ENCODE results near the gene ZNHIT6.
"Not testable (repeated sequence)": the region's sequence is repeated elsewhere in the genome, so short reads cannot be mapped to it uniquely, and the experiment has no call there.

ZNHIT6 gene

GRCh38 chr1:85672031-85672660, 36.1 kb downstream of the ZNHIT6 start:
- no peak for DNase-seq (ENCODE audit: low read depth, low spot score)

DNA sequence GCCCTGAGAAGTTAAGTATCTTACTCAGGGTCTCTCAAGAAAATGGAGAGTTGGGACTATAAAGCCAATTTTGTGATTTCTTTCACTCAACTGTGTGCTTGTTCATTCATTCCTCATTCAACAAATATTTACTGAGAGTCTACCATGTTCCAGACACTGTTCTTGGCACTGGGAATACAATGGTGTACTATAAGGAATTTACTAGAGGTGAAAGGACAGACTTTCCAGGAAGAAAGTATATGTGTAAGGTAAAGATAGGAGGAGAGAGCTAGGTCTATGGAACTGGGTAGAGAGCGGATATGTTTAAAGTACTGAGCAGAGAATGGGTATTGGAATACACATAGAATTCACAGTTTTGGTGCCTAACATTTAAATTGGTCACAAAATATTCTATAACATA, 42.3 kb downstream of the ZNHIT6 start:
- no peak for DNase-seq (ENCODE audit: low read depth, low spot score)

DNA sequence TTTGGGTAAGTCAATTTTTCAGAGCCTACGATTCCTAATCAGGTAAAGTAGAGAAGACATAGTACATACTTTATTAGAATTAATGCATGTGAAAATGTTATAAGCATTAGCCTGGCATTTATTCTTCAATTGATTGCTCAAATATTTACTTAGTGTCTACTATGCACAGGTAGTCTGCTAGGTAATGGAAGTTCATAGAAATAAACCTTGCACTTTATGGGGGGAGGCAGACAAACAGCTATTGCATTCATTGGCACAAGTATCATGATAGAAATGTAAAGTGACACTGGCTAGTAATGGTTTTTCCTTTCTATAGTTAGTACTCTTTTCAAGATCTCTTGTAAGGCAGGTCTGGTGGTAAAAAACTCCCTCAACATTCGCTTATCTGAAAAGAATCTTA, 44.9 kb downstream of the ZNHIT6 start:
- DNase-seq (ENCODE audit: low read depth, low spot score), result no peak

GRCh38 chr1:85661767-85662166, 46.5 kb downstream of the ZNHIT6 start:
- no peak for DNase-seq (ENCODE audit: low read depth, low spot score)

DNA sequence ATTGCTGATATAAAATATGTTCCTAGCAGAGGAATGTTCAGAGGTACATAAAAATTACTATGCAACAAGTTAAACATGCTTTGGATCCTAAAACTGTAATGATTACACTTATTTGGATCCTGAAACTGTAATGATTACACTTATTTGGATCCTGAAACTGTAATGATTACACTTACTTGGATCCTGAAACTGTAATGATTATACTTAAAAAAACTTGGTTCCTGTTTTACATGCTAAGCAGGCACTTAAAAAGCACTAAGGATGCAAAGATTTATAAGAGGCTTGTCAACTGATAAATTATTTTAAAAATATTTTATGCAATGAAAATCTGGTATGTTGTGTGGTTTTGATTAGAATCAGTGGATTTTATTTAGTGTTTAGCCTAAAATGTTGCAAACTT, 47.7 kb downstream of the ZNHIT6 start:
- DNase-seq (ENCODE audit: low read depth, low spot score), result no peak

GRCh38 chr1:85659174-85659573, 49.1 kb downstream of the ZNHIT6 start:
- no peak for DNase-seq (ENCODE audit: low read depth, low spot score)

DNA sequence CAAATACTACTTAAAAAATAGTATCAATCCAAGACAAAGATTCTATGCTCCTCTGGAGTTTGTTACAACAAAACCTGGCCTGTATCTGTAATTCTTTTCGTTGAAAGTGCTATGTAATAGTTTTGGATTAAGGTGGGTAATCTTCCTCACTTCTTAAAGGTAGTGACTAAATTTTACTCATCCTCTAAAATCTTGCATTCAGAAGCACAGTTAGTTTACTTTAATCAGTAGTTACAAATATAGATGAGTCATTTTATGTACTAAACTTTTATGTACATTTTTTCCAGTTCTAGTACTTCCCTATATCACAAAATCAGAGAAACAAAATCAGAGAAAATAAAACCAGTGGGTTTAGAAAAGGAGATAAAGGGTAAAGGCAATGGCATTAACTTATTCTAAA, 51.3 kb downstream of the ZNHIT6 start:
- no peak for DNase-seq (ENCODE audit: low read depth, low spot score)

DNA sequence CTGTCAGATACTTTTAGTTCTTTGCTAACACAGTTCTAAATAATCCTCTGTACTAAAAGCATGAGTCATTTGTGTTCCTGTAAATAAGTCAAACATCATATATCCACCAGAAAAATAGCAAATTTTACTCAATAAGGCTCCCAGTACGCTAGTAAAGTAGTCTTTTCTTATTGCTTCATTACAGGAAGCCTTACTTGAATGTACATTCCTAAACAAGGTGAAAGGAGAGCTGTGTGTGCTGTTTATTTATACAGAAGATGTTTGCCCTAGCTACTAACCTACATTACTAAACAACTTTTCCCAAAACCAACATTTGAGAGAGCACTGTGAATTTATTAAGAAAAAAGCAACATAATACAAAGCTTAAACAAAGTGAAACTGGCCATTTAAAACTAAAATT, 52.0 kb downstream of the ZNHIT6 start:
- DNase-seq (ENCODE audit: low read depth, low spot score), result peak; percentile 19

GRCh38 chr1:85655315-85655714, 52.9 kb downstream of the ZNHIT6 start:
- DNase-seq (ENCODE audit: low read depth, low spot score), result no peak

DNA sequence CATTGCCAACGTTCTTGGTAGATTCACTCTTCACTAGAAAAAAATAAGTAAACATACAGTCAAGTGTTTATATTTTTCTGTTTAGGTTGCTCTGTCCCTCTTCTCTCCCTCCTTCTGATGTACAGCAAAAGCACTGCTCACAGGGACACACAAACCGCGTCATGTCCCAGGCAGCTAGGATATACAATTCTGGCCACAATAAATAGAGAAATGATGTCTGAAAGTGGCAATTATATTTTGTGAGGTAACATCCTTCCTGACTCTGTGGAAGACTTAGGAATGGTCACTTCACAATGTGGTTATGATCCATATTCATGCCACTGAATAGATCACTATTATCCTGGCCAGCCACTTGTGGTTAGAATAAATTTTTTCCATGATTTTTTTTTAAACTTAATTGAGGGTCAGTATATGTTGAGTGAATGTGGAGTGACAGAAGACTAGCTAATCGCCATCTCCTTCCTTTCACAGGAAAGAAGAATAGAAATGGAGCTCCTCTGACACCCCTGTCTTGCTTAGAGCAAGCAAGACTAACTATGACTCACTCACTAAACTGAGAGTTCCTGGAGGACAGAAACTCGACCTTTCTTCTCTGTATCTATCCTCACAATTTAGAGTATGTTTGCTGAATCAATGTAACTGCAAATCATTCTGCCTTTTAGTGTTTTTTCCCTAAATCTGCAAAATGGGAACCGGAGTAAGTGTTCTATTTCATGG, 54.0 kb downstream of the ZNHIT6 start:
- peak; percentile 25 for DNase-seq (ENCODE audit: low read depth, low spot score)

GRCh38 chr1:85652327-85652726, 55.9 kb downstream of the ZNHIT6 start:
- no peak for DNase-seq (ENCODE audit: low read depth, low spot score)

- DNase-seq (ENCODE audit: low read depth, low spot score), result no peak
Measured at GRCh38 chr1:85650645-85651044, 57.6 kb downstream of the ZNHIT6 start.

DNA sequence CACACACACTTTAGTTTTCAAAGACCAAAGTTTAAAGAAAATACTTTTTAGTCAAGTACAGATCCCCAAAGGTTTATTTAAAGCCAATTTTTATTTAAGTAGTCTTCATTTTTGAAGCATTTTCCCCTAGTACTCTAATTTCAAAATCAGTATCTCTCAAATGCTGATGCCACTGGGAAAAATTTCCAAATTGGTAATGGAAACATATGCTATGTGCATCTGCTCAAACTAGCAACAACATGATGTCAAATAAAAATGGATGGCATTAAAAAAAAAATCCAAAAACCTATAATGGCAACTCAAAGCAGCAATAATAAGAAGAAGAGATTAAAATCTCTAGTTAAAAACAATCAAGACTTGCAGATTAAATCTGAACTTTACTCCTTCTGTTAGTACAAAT, 58.6 kb downstream of the ZNHIT6 start:
- no peak for DNase-seq (ENCODE audit: low read depth, low spot score)

GRCh38 chr1:85641598-85642556, 66.4 kb downstream of the ZNHIT6 start:
- not testable (repeated sequence) for DNase-seq (ENCODE audit: low read depth, low spot score)

DNA sequence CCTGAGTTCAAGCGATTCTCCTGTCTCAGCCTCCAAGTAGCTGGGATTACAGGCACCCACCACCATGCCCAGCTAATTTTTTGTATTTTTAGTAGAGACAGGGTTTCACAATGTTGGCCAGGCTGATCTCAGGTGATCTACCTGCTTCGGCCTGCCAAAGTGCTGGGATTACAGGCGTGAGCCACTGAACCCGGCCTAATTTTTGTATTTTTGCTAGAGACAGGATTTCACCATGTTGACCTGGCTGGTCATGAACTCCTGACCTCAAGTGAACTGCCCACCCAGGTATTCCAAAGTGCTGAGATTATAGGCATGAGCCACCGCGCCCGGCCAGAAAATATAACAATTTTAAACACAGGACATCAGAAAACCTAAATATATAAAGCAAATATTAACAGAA, 68.3 kb downstream of the ZNHIT6 start:
- DNase-seq (ENCODE audit: low read depth, low spot score), result not testable (repeated sequence)

- DNase-seq (ENCODE audit: low read depth, low spot score), result no peak
Measured at GRCh38 chr1:85638412-85638811, 69.8 kb downstream of the ZNHIT6 start.

DNA sequence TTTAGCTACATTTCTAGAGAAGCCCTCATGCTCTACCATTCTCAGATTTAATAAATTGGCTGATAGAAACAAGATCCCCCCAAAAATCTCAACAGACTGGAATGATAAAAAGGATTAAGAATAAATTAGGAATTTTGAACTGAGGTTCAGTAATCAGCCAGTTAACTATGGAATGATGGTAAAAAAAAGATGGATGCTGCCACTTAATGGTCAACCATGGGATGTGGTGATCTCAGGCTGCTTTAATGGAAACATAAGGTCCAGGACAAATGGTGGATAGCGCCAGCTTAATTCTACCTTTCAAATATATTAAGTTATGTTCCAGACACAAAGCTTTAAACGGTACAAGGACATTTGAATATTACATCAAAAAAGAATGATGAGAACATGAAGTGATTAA, 77.7 kb downstream of the ZNHIT6 start:
- DNase-seq (ENCODE audit: low read depth, low spot score), result no peak

DNA sequence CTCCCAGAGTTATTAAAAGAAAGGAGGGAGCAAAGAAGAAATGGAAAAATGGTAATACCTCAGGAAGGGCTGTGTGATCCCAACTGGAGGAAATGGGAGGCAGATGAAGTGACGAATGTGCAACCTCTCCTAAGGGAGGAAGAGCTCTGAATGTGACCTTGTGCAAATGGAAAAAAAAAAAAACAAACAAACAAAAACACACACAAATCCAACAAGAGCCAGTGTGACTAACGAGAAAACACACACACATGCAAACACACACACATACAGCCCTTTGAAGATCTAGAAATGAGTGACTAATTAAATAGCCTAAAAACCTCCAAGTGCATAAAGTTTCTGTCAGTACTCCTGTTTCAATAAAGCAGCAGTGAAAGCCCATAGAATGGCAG, 78.7 kb downstream of the ZNHIT6 start:
- no peak for DNase-seq (ENCODE audit: low read depth, low spot score)

DNA sequence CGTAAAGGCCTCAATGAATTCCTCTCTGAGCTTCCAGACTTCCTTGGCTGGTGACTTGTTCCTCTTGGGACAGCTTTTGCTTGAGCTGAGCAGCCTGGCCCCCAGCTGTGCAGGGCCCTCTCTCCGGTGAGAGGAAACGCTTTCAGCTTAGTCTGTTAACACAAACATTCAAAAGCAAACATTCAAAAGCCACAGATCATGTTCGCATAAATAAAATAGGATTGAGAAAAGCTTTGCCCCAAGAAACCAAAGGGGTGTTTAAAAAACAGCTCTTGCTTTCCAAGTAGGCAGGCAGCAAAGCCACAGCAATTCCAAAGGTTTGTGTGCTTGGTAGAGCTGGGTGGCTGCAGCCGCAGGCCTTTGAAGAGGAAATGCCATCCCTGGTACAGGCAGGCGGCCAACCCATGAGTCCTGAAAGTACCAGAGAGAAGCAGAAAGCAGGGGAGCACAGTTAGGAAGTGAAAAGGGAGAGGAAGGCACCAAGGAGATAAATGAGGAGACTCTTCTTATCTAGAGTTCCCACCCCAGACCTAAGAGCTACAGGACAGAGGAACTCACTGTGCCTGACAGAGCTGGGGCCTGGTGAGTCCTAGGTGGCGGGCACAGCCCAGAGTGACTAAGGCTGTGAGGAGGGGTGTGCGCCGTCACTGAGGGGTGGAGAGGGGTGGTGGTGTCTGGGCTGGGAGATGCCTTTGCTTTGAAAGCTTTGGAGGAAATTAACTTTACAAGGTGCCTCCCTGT, 79.3 kb downstream of the ZNHIT6 start:
- DNase-seq (ENCODE audit: low read depth, low spot score), result peak; percentile 98

GRCh38 chr1:85626818-85627217, 81.4 kb downstream of the ZNHIT6 start:
- no peak for DNase-seq (ENCODE audit: low read depth, low spot score)

- peak; percentile 58 for DNase-seq (ENCODE audit: low read depth, low spot score)
Measured at GRCh38 chr1:85624361-85624760, 83.9 kb downstream of the ZNHIT6 start.

- peak; percentile 97 for DNase-seq (ENCODE audit: low read depth, low spot score)
Measured at GRCh38 chr1:85623061-85623471, 85.2 kb downstream of the ZNHIT6 start.
